CD4-positive, alpha-beta T cell treated with Interleukin-17A for 1 hour (primary cell): ENCODE results near the gene ARPC5L.
A peak's percentile ranks its signal among the peaks of the same experiment; 100 is the strongest.
"Not testable (repeated sequence)": the region's sequence is repeated elsewhere in the genome, so short reads cannot be mapped to it uniquely, and the experiment has no call there.

Experiments used
- DNase-seq: peaks from one replicate; pipeline ENCODE4 v3.0.0-alpha.2; 2020

The ARPC5L gene

DNA sequence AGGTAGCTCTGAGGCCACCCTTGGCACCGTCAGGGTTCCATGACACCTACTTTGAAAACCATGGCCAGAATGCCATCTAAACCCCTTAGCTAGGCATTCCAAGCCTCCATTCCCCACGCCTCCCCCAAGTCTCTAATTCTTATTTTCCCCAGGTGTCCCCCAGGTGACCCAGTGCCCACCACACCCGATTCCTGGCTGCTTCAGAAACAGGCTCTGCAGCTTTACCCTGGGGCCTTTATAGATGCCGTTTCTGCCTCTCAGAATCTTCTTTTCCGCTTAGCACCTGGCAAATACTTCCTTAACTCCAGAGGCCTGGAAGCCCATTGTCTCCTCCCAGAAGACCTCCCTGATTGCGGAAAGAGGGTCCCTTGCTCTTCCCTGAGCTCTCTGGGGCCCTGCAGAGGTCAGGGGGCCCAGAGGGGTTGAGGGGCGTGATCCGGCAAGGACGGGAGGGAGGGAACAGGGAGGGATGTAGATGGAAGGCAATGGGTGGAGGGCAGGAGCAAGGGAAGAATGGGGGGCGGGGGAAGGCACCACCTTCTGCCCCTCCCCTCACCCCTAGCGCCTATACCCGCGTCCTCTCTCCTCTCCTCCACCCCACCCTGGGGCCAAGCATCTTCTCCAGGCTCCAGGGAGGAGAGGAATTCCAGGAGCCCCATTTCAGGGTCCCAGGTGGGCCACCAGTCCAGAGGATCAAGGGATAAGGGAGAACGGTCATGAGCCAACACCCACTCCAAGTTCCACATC, 20.7 kb upstream of the ARPC5L start:
- DNase-seq: no peak

DNA sequence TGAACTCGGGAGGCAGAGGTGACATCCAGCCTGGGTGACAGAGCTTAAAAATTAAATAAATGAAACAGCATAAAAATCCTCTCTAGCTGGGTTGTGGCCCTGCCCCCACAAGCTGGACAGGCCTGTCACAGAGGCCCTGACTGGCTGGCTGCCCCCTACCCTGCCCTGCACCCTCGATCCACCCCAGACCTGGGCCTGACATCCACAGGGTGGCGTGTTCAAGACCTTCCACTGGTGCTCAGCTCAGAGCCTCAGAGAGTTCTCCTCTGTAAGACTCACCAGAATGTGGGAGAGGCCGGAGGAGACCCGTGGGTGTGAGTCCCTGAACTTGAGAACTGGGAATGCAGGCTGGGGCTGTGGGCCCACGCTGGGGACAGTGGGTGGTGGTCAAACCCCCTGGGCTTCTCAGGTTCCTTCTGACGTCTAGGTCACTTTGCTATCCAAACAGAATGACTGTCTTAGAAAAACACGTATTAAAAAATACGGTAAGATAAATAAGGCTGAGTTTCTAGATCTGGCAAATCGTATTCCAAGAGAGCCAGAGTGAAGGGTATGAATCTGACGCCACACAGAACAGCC, 18.4 kb upstream of the ARPC5L start:
- no peak for DNase-seq

DNA sequence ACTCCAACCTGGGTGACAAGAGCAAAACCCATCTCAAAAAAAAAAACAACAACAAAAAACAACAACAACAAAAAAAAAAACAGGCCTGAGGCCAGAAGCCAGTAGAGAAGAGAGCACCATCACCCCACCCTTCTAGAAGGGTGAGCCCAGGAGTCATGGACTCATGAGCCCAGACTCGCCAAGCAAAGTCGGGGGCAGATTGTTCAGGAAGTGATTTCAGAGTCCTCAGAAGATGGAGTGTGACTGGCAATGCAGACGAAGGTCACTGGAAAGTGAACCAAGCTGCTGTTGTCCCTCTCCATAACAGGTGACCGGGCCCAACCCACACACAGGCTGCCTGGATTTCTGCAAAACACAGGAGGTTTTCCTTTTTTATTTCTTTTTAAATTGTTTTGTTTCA, 17.6 kb upstream of the ARPC5L start:
- no peak for DNase-seq

DNA sequence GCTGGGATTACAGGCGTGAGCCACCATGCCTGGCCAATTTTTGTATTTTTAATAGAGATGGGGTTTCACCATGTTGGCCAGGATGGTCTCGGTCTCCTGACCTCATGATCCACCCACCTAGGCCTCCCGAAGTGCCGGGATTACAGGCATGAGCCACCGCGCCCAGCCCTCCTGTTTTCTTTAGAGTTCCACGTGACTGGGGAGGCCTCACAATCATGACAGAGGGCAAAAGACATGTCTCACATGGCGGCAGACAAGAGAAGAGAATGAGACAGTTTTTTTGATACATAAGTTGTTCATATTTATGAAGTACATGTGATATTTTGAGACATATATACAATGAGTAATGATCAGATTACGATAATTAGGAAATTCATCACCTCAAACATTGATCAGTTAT, 15.5 kb upstream of the ARPC5L start:
- DNase-seq: not testable (repeated sequence)

DNA sequence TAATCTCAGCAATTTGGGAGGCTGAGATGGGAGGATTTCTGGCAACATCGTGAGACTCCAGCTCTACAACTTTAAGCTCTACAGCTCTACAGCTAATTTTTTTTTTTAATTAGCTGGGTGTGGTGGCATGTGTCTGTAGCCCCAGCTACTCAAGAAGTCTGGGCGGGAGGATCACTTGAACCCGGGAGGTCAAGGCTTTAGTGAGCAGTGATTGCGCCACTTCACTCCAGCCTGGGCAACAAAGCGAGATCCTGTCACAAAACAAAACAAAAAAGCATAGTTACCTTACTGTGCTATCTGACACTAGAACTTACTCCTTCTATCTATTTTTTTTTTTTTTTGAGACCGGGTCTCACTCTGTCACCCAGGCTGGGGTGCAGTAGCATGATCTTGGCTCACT, 15.0 kb upstream of the ARPC5L start:
- no peak for DNase-seq

DNA sequence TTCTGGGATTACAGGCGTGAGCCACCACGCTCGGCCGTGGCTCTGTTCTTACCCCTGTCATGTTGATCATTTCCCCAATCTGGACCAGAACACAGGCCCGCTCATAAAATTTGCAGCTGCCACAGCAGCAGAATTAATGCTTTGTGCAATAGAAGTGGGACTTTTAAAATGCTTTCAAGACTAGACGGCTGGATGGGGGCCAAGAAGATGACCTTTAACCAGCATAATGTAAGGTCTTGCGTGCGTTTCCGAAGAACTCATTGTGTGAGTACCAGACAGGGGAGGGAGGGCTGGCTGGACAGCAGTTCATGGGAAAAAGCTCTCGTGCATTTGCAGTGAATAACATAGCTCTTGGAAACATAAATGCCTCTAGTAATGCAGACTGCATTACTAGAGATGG, 12.1 kb upstream of the ARPC5L start:
- no peak for DNase-seq

DNA sequence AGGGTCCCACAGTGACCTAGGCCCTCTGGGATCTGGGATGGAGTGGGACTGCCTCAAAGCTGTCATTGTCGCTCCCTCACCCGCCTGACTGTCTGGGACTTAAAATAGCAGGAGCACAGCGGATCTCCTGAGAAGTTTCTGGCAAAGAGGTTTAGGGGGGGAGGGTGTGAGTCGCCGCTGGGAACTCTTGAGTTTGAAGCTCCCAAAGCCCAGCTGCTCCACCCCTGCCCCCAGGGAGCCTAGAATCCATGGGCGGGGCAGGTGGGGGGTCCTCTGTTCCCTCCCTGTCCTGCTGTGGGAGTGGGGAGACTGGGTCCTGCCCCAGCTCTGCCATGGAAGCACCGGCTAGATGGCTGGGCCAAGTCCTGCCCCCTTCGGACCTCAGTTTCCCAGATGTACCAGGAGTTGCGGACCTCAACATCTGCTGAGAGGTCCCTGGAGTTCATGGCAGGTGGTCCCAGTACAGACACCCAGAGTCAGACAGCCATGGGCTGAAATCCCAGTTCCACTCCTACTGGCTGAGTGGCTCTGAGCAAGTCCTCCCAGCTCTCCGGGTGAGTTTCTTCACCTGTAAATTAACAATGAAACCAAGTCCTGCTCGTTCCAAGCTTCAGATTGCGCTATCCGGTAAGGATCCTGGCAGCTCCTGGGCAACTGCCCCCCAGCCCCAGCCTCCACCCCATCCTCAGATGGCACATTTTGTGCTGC, 9.7 kb upstream of the ARPC5L start:
- DNase-seq: no peak

DNA sequence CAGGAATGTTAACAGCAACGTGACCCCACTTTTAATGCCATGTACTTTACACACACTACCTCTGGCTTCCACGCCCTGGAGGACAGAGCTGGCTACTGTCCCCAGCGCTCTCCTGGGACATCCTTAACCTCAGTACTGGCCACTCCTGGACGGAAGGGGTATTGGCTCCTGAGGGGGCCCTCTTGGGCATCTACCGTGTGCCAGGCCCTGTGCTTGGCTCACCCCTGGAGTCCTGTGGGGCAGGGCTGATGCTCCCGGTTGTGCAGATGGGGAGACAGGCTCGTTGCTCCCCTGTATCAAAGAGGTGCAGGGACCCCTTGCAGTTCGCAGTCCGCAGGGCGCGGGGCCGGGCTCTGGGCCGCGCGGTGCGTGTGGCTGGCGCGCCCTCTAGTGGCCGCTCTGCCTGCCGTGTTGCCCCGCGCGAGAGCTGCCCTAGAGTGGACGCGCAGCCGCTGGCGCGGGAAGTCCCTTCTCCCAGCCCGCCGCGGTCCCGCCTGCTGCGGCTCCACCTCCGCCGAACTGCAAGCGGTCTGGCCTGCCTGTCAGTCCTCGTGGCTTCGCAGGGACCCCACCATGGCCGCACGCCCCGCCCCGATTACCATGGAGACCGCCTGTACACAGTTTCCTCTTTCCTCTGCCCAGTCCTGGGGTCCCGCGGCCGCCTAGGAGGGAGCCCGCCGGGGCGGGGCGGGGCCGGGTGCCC, 8.9 kb upstream of the ARPC5L start, which contains the start of gene WDR38:
WDR38 (plus strand) TSS at position 632 of the 703 bp plus-strand sequence. CDS start 72 bp downstream, outside the sequence.
- peak; percentile 93 for DNase-seq

DNA sequence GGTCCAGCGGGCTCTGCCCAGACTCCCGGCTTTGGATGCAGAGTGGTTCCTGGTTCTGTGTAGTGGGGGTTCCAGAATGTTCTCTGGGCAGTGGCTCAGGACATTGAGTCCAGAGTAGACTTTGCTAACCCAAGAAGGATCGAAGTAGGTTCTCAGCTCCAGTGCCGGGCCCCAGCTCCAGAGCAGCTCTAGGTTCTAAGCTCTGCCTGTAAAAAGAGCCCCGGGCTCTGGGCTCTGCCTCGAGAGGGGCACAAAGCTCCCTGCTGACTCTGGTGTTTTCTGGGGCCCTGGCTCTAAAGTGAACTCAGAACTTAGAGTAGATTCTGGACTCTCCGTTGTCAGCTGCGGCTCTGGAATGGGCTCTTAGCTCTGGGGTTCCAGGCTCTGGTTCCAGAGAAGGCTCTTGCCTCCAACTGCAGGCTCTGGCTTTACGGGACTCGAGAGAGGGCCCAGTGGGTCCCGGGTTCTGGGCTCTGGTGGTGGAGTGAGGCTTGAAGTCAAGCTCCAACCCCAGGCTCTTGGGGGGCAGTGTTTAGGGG, 8.3 kb upstream of the ARPC5L start:
- no peak for DNase-seq

DNA sequence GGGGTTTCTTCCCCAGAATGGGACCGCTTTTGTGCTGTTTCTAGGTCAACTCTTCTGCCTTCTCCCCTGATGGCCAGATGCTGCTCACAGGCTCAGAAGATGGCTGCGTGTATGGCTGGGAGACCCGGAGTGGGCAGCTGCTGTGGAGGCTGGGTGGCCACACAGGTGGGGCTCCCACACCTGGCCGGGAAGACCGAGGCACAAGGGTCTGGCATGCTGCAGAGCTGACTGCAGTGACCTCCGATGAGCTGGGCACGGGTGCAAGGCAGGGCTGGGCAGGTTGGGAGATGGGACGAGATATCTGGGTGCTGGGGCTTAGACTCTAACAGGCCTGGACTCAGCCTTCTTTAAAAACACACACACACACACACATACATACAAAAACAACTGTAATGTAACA, 7.8 kb upstream of the ARPC5L start:
- DNase-seq: no peak

DNA sequence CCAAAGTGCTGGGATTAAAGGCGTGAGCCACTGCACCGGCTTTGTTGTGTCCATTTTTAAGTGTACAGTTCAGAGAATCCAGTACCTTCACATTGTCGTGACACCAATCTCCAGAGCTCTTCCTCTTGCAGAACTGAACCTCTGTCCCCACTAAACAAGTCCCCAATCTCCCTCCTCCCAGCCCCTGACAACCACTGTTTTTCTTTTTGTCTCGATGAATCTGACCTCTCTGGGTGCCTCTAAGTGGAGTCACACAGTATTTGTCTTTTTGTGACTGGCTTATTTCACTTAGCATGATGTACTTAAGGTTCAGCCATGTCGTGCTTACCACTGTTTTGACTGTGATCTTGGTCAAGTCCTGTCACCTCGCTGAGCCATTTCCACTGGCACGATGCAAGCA, 7.1 kb upstream of the ARPC5L start:
- no peak for DNase-seq

DNA sequence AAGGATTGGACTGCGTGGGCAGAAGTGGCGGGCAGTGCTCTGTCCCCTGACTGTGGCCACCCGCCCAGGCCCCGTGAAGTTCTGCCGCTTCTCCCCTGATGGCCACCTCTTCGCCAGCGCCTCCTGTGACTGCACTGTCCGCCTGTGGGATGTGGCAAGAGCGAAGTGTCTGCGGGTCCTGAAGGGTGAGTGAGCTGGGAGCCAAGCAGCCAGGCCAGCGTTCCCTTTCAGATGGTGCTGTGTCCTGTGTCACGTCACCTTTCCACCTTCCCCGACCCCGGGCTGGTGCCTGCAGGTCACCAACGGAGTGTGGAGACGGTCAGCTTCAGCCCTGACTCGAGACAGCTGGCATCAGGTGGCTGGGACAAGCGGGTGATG, 6.4 kb upstream of the ARPC5L start:
- no peak for DNase-seq

DNA sequence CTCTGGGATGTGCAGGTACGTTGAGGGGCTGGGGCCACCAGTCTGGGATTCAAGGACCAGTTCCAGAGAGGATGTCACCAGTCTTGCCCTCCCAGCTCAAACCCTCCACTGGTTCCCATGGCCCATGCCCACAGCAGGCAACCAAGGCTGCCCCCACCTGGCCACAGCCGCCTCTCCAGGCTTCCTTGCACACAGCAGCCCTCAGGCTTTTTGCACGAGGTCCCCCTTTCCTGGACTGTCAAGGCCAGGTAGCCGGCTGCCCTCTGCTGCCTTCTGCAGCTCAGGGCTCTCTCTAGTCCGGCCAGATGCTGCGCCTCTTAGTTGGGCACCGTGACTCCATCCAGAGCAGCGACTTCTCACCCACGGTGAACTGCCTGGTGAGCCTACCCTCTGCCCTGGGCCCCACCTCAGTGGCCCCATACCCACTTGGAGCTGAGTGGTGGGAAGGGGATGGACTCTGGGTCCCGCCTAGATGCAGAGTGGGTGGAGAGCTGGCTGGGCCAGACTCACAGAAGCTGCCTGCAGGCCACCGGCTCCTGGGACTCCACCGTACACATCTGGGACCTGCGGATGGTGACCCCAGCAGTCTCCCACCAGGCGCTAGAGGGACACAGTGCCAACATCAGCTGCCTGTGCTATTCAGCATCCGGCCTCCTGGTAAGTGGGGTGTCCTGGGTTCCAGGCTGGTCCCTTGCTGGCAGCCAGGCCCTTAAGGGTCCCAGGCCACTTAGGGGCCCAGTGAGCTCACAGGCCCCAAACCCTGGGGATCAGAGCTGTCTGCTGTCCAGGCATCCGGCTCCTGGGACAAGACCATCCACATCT, 5.8 kb upstream of the ARPC5L start:
- no peak for DNase-seq

DNA sequence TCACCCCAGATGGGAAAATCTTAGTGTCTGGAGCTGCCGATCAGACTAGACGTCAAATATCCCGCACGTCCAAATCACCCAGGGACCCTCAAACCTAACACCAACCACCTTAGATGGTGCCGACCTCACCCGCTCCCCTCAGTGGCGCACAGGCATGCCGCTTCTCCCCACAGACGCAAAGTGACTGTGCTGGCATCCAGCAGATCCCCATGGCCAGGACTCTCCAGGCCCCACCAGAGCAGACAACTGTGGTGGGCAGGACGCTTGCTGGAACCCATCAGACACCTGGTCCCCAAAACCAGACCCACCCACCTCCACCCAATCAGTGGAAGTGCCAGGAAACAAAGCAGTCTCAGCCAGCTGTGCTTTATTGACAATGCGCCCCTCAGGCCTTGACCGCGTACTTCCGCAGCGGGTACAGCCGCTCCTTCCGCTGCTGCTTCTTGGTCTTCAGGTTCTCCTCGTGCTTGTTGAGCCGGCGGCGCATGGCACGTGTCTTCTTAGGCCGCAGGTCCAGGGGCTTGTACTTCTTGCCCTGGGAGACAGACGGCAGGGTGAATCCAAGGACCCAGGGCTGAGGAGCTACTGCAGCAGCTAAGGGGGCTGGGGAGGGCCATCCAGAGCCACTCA, 4.3 kb upstream of the ARPC5L start:
- no peak for DNase-seq

DNA sequence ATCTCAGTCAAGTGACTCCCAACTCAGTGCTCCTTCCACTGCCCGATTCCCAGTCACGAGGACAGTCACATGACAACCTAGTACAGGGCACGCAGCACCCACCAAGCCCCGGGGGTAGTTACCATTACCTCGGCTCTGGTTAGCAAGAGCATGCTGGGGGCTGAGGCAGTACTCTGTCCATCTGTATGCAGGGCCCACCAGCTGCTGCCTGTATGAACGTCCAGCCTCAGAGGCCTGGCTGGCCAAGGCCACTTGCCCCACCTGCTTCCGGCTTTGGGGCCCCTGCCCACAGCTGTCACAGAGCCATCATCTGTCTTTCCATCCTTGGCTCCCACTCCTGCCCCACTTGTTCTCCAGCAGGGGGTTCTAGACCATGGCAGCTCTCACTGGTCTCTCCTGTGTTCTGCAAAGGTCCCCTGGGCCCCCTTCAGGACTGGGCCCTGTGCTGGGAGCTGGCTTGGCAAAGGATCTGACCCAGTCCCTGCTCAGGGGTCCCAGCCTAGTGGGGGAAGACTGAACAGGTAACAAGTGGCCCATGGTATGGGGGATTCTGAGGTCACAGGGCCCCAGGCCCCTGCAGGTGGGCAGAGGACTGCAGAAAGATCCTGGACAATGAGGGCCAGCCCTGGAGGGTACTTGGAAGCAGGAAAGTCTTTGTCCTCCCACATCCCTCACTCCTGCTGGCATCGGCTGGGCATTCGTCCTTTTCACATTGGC, 3.4 kb upstream of the ARPC5L start:
- no peak for DNase-seq

DNA sequence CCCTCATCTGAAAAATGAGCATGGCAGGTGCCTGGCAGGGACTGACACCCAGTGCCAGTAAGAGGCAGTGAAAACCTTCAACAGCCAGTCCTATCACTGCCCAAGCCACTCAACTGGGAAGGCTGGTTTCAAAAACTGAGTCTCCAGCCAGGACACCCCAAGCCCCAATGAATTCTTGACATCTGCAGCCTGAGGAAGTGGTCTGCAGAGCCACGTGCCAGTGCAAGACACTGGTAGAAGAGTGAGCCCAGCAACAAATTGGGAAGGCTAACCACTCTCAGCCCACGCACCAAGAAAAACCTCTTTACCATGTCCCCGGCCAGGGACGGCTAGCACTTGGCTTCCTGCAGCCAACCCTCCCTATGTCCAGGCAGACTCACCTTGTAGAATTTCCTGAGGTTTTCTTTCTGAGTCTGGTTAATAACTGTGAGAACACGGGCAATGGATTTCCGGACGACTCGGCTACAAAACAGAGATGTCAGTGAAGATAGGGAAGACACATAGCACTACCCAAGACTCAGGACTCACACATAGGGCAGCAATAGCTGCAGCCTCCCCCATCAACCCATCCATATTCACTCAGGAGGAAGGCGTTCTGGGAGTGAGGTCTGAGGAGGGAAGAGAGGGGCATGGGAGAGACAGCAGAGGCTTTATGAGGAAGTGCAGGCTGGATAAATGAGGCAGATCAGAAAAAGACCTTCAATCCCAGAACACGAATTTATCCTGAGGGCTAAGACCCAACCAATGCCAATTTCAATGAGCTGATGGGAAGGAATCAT, 1.9 kb upstream of the ARPC5L start:
- DNase-seq: no peak

DNA sequence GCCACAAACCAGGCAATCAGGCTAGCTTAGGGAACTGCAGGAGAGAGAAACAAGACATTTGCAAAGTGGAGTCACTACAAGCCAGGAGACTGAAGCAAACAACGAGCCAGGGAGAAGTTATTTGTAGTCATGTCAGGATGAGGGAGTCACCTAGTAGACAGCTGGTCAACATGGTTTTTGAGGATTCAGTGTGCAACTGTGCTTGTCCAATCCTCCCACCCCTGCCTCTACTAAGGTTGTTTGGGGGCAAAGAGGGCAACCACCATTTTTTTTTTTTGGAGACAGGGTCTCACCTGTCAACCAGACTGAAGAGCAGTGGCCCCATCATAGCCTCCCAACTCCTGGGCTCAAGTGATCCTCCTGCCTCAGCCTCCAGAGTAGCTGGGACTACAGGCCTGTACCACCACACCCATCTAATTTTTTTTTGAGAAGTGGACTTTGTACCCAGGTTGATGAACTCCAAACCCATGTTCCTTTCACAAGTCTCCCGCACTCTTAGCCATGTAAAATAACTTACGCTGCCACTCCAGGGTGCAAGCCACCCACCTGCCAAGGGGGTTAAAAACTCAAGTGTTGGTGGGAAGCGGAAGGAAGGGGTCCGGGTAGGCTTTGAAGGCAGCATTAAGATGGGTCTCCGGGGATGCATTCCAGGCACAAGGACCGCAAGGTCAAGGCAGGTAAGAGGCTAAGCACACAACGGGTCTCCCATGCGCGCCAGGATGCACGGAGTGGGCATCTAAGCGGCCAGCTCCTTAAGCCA, 1.2 kb upstream of the ARPC5L start:
- DNase-seq: no peak

DNA sequence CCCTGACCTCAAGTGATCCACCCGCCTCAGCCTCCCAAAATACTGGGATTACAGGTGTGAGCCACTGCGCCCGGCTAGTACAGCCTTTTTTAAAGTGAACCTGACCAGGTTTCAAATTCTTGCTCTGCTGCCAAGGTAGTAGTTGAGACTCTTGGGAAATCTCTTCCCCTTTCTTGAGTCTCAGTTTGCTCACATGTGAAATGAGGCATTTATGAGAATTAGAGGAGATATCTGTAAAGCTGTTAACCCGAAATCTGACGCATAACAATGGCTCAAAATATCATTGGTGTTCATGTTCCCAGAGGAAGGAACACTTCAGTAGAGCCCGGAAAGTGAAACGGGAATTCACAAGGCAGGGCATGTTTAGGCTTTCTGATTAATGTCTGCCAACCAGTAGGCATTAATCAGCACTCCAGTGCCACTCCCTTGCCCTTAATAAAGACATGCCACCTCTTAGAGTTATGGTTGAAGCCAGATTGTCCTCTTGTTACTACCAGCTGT, 1.5 kb downstream of the ARPC5L start:
- no peak for DNase-seq
